ENCODE data around the gene NOL4L.

The NOL4L gene

GRCh38 chr20:32516583-32517517 is 68.3 kb downstream of the NOL4L start:
- no peak for ATAC-seq
- peaks cover 8% of the 10 kb centered on the region for H3K4me1 Mint-ChIP-seq
- no peak overlapping the region for H3K27ac Mint-ChIP-seq
- peaks cover 37% of the 10 kb centered on the region for H3K36me3 Mint-ChIP-seq
- no peaks in the 10 kb centered on the region for H3K27me3 Mint-ChIP-seq
- no peaks in the 10 kb centered on the region for H3K9me3 Mint-ChIP-seq
- H3K4me3 Mint-ChIP-seq: no peak overlapping the region

- Mint-ChIP-seq H3K36me3 (peaks cover 37% of the 10 kb centered on the region), H3K4me3 (no peak overlapping the region), H3K9me3 (no peaks in the 10 kb centered on the region), H3K27ac (peak overlapping the region; percentile 13), H3K27me3 (no peaks in the 10 kb centered on the region), H3K4me1 (no peaks in the 10 kb centered on the region)
- no peak for ATAC-seq
Measured at GRCh38 chr20:32515631-32516101, 69.5 kb downstream of the NOL4L start.

GRCh38 chr20:32514760-32515159 is 70.4 kb downstream of the NOL4L start:
- peaks cover 8% of the 10 kb centered on the region for H3K4me1 Mint-ChIP-seq
- no peaks in the 10 kb centered on the region for H3K9me3 Mint-ChIP-seq
- H3K27ac Mint-ChIP-seq: peak overlapping the region; percentile 13
- peaks cover 38% of the 10 kb centered on the region for H3K36me3 Mint-ChIP-seq
- ATAC-seq: no peak
- no peaks in the 10 kb centered on the region for H3K27me3 Mint-ChIP-seq
- H3K4me3 Mint-ChIP-seq: no peak overlapping the region

- Mint-ChIP-seq H3K4me1 (peaks cover 21% of the 10 kb centered on the region), H3K36me3 (peaks cover 38% of the 10 kb centered on the region), H3K27ac (no peak overlapping the region), H3K27me3 (no peaks in the 10 kb centered on the region), H3K9me3 (no peaks in the 10 kb centered on the region), H3K4me3 (no peak overlapping the region)
- no peak for ATAC-seq
Measured at GRCh38 chr20:32513031-32513866, 71.9 kb downstream of the NOL4L start.

GRCh38 chr20:32512047-32512385 is 73.1 kb downstream of the NOL4L start:
- H3K36me3 Mint-ChIP-seq: peaks cover 31% of the 10 kb centered on the region
- no peaks in the 10 kb centered on the region for H3K9me3 Mint-ChIP-seq
- no peak for ATAC-seq
- H3K27me3 Mint-ChIP-seq: no peaks in the 10 kb centered on the region
- H3K4me3 Mint-ChIP-seq: no peak overlapping the region
- no peak overlapping the region for H3K27ac Mint-ChIP-seq
- peaks cover 21% of the 10 kb centered on the region for H3K4me1 Mint-ChIP-seq

- Mint-ChIP-seq H3K27ac (no peak overlapping the region), H3K4me3 (no peak overlapping the region), H3K9me3 (no peaks in the 10 kb centered on the region), H3K36me3 (peaks cover 29% of the 10 kb centered on the region), H3K27me3 (no peaks in the 10 kb centered on the region), H3K4me1 (peaks cover 21% of the 10 kb centered on the region)
- no peak for ATAC-seq
Measured at GRCh38 chr20:32511358-32512046, 73.6 kb downstream of the NOL4L start.

GRCh38 chr20:32510601-32511357 is 74.4 kb downstream of the NOL4L start:
- Mint-ChIP-seq H3K27me3 (no peaks in the 10 kb centered on the region), H3K27ac (peak overlapping the region; percentile 49), H3K36me3 (peaks cover 22% of the 10 kb centered on the region), H3K4me3 (no peak overlapping the region), H3K9me3 (no peaks in the 10 kb centered on the region), H3K4me1 (peaks cover 21% of the 10 kb centered on the region)
- ATAC-seq: peak; percentile 16

- ATAC-seq: no peak
Measured at GRCh38 chr20:32510120-32510600, 75.0 kb downstream of the NOL4L start.

GRCh38 chr20:32509639-32510066 is 75.5 kb downstream of the NOL4L start:
- peak overlapping the region; percentile 49 for H3K27ac Mint-ChIP-seq
- no peaks in the 10 kb centered on the region for H3K27me3 Mint-ChIP-seq
- H3K9me3 Mint-ChIP-seq: no peaks in the 10 kb centered on the region
- peaks cover 21% of the 10 kb centered on the region for H3K4me1 Mint-ChIP-seq
- peak; percentile 54 for ATAC-seq
- peaks cover 15% of the 10 kb centered on the region for H3K36me3 Mint-ChIP-seq
- H3K4me3 Mint-ChIP-seq: no peak overlapping the region

More at GRCh38 chr20:32510120-32510600, 75.0 kb downstream of the NOL4L start:
- Mint-ChIP-seq H3K4me3 (no peak overlapping the region), H3K36me3 (peaks cover 16% of the 10 kb centered on the region), H3K9me3 (no peaks in the 10 kb centered on the region), H3K27ac (peak overlapping the region; percentile 49), H3K4me1 (peaks cover 21% of the 10 kb centered on the region), H3K27me3 (no peaks in the 10 kb centered on the region)

- no peaks in the 10 kb centered on the region for H3K9me3 Mint-ChIP-seq
- peak overlapping the region; percentile 49 for H3K27ac Mint-ChIP-seq
Measured at GRCh38 chr20:32508775-32509119, 76.4 kb downstream of the NOL4L start.

GRCh38 chr20:32507998-32508774 is 76.9 kb downstream of the NOL4L start:
- Mint-ChIP-seq H3K27me3 (no peaks in the 10 kb centered on the region), H3K36me3 (peaks cover 10% of the 10 kb centered on the region), H3K4me3 (no peak overlapping the region), H3K27ac (no peak overlapping the region), H3K4me1 (peaks cover 21% of the 10 kb centered on the region), H3K9me3 (no peaks in the 10 kb centered on the region)
- ATAC-seq: no peak

More at GRCh38 chr20:32508775-32509119, 76.4 kb downstream of the NOL4L start:
- ATAC-seq: no peak
- peaks cover 21% of the 10 kb centered on the region for H3K4me1 Mint-ChIP-seq
- H3K4me3 Mint-ChIP-seq: no peak overlapping the region
- no peaks in the 10 kb centered on the region for H3K27me3 Mint-ChIP-seq
- peaks cover 10% of the 10 kb centered on the region for H3K36me3 Mint-ChIP-seq

GRCh38 chr20:32506721-32507120 is 78.4 kb downstream of the NOL4L start:
- no peaks in the 10 kb centered on the region for H3K27me3 Mint-ChIP-seq
- ATAC-seq: no peak
- H3K4me1 Mint-ChIP-seq: peaks cover 21% of the 10 kb centered on the region
- no peaks in the 10 kb centered on the region for H3K9me3 Mint-ChIP-seq
- peaks cover 12% of the 10 kb centered on the region for H3K36me3 Mint-ChIP-seq
- no peak overlapping the region for H3K27ac Mint-ChIP-seq
- no peak overlapping the region for H3K4me3 Mint-ChIP-seq

- H3K36me3 Mint-ChIP-seq: peaks cover 20% of the 10 kb centered on the region
- H3K4me1 Mint-ChIP-seq: peaks cover 21% of the 10 kb centered on the region
- ATAC-seq: no peak
- no peak overlapping the region for H3K4me3 Mint-ChIP-seq
- H3K27ac Mint-ChIP-seq: no peak overlapping the region
- no peaks in the 10 kb centered on the region for H3K27me3 Mint-ChIP-seq
- no peaks in the 10 kb centered on the region for H3K9me3 Mint-ChIP-seq
Measured at GRCh38 chr20:32505723-32506473, 79.2 kb downstream of the NOL4L start.

Measured in stimulated activated memory B cell treated with anti-CD40 and anti-IgM and Interleukin-4, amounts not matched to agents 10 μg/mL and 1 μg/mL and 100 μg/mL, for 72 hours (primary cell).